ENCODE results near the gene HEXD. TPM values are rescaled to one million over a fixed set of nuclear protein-coding genes. Genes with fewer than 3 reads are reported as not detected.

HEXD gene
- total RNA-seq, 4 donors from 2014 or later = 15.9 to 53.7 (median 39.8) TPM

- TF ChIP-seq POLR2A (IDR thresholded peaks at IDR 0.05) = no peak
- no peak for TF ChIP-seq CTCF (IDR thresholded peaks at IDR 0.05)
- no peak for DNase-seq
- H3K36me3 ChIP-seq = no peaks in the 10 kb centered on the region
- H3K27me3 ChIP-seq = no peaks in the 10 kb centered on the region
- H3K4me3 ChIP-seq = no peak overlapping the region
- intact Hi-C loops (cut with DNase I; ENCODE audit: low total_unique reads) = no loop called here
- no peaks in the 10 kb centered on the region for H3K4me1 ChIP-seq
- H3K9me3 ChIP-seq = no peaks in the 10 kb centered on the region
- H3K27ac ChIP-seq = no peak overlapping the region
Measured at GRCh38 chr17:82470065-82470464, 51.9 kb downstream of the HEXD start.

- H3K9me3 ChIP-seq = no peaks in the 10 kb centered on the region
- no peak overlapping the region for H3K27ac ChIP-seq
- H3K27me3 ChIP-seq = no peaks in the 10 kb centered on the region
- intact Hi-C loops (cut with DNase I; ENCODE audit: low total_unique reads) = no loop called here
- no peak for DNase-seq
- no peak for TF ChIP-seq CTCF (IDR thresholded peaks at IDR 0.05)
- TF ChIP-seq POLR2A (IDR thresholded peaks at IDR 0.05) = no peak
- H3K36me3 ChIP-seq = no peaks in the 10 kb centered on the region
- no peak overlapping the region for H3K4me3 ChIP-seq
- H3K4me1 ChIP-seq = no peaks in the 10 kb centered on the region
Measured at GRCh38 chr17:82474223-82475010, 56.3 kb downstream of the HEXD start.

- Histone ChIP-seq H3K36me3 (no peaks in the 10 kb centered on the region), H3K9me3 (no peaks in the 10 kb centered on the region), H3K27ac (no peak overlapping the region), H3K4me3 (no peak overlapping the region), H3K27me3 (no peaks in the 10 kb centered on the region), H3K4me1 (no peaks in the 10 kb centered on the region)
- intact Hi-C loops (cut with DNase I; ENCODE audit: low total_unique reads) = no loop called here
- DNase-seq = no peak
- no peak for TF ChIP-seq POLR2A (IDR thresholded peaks at IDR 0.05)
- TF ChIP-seq CTCF (IDR thresholded peaks at IDR 0.05) = no peak
Measured at GRCh38 chr17:82475458-82475857, 57.3 kb downstream of the HEXD start.

- no peak overlapping the region for H3K4me3 ChIP-seq
- intact Hi-C loops (cut with DNase I; ENCODE audit: low total_unique reads) = no loop called here
- TF ChIP-seq CTCF (IDR thresholded peaks at IDR 0.05) (no peak), POLR2A (IDR thresholded peaks at IDR 0.05) (no peak)
- H3K36me3 ChIP-seq = no peaks in the 10 kb centered on the region
- no peak overlapping the region for H3K27ac ChIP-seq
- no peaks in the 10 kb centered on the region for H3K27me3 ChIP-seq
- H3K9me3 ChIP-seq = no peaks in the 10 kb centered on the region
- no peaks in the 10 kb centered on the region for H3K4me1 ChIP-seq
- DNase-seq = no peak
Measured at GRCh38 chr17:82477934-82478333, 59.8 kb downstream of the HEXD start.

GRCh38 chr17:82479602-82480001 lies 61.5 kb downstream of the HEXD start:
- intact Hi-C loops (cut with DNase I; ENCODE audit: low total_unique reads) = no loop called here
- H3K4me1 ChIP-seq = no peaks in the 10 kb centered on the region
- no peaks in the 10 kb centered on the region for H3K9me3 ChIP-seq
- no peaks in the 10 kb centered on the region for H3K36me3 ChIP-seq
- H3K27ac ChIP-seq = no peak overlapping the region
- TF ChIP-seq POLR2A (IDR thresholded peaks at IDR 0.05) = no peak
- TF ChIP-seq CTCF (IDR thresholded peaks at IDR 0.05) = no peak
- no peaks in the 10 kb centered on the region for H3K27me3 ChIP-seq
- H3K4me3 ChIP-seq = no peak overlapping the region
- no peak for DNase-seq

Measured in uterus (tissue), 4 donors.